Calu3 (cell line): ENCODE measurements around the gene FIBP. TPM values are rescaled to one million over a fixed set of nuclear protein-coding genes. Genes with fewer than 3 reads are reported as not detected.
A peak's percentile ranks its signal among the peaks of the same experiment; 100 is the strongest.

Experiments
- BruUV-seq: library from RNA; stranded (reverse); fragments of 400-500 nt; replicated peaks from 2 replicates; lab custom pipeline; 2021; lab: Mats Ljungman, UMichigan
- CTCF ChIA-PET: fragments of 300-600 bp; sonication (Branson Sonifier 250); formaldehyde crosslinking; loops from one replicate; lab custom pipeline; 2022; ENCODE audit warnings: antibody characterized with exemption; lab: Charles Lee
- DNase-seq: peaks from one replicate; pipeline ENCODE4 v3.0.0; 2022
- H3K27ac Mint-ChIP-seq: one replicate; pipeline ENCODE4 v1.8.0; 2022; ENCODE audit warnings: mixed read lengths; ENCODE audit not compliant: unreplicated experiment
- H3K27me3 Mint-ChIP-seq: one replicate; pipeline ENCODE4 v1.8.0; 2022; ENCODE audit warnings: mixed read lengths; ENCODE audit not compliant: unreplicated experiment
- H3K36me3 Mint-ChIP-seq: one replicate; pipeline ENCODE4 v1.8.0; 2022; ENCODE audit warnings: mild to moderate bottlenecking, moderate library complexity, mixed read lengths; ENCODE audit not compliant: insufficient read depth, unreplicated experiment
- H3K4me1 Mint-ChIP-seq: one replicate; pipeline ENCODE4 v1.8.0; 2022; ENCODE audit warnings: mild to moderate bottlenecking, low read depth, mixed read lengths; ENCODE audit not compliant: unreplicated experiment
- H3K4me3 Mint-ChIP-seq: one replicate; pipeline ENCODE4 v1.8.0; 2022; ENCODE audit warnings: mild to moderate bottlenecking, low read depth, moderate library complexity, mixed read lengths; ENCODE audit not compliant: unreplicated experiment
- H3K9me3 Mint-ChIP-seq: one replicate; pipeline ENCODE4 v1.8.0; 2022; ENCODE audit warnings: low read depth, mixed read lengths; ENCODE audit not compliant: unreplicated experiment
- CTCF ChIP-seq: fragments of 200-600 bp; IDR thresholded peaks from one replicate; pipeline ENCODE4 v1.8.0; 2022; ENCODE audit warnings: antibody characterized with exemption; ENCODE audit not compliant: unreplicated experiment
- intact Hi-C: fragments of 100-400 bp; cut with micrococcal nuclease; formaldehyde crosslinking; loops from one replicate; pipeline ENCODE4 v1.10.0; 2022; ENCODE audit not compliant: unreplicated experiment
- total RNA-seq: library from RNA; stranded (reverse); gene quantifications from 2 replicates; pipeline ENCODE4 v1.2.3, GENCODE V29; 2022

FIBP gene
- total RNA-seq, 1 experiment from 2014 or later: 75.8 TPM

GRCh38 chr11:65900125-65900898 lies 12.0 kb upstream of the FIBP start, which contains the start of gene FOSL1:
Gene FOSL1 (minus strand): TSS chr11:65900388. CDS start chr11:65900339, 49 bp downstream.
- CTCF ChIA-PET: interaction anchor here (1.0 to 1.9 kb wide), 4 partner anchors 9 to 15 kb away, joined by 3 to 5 read pairs (median 4); partner anchors contain the start of gene FIBP
- intact Hi-C loops: no loop called here
- peak; percentile 99 for DNase-seq
- Mint-ChIP-seq H3K36me3 (peaks cover 75% of the 10 kb centered on the region), H3K9me3 (no peaks in the 10 kb centered on the region), H3K4me3 (peak within 1 kb of the TSS; percentile 84), H3K27me3 (no peaks in the 10 kb centered on the region), H3K27ac (peak within 1 kb of the TSS; percentile 97), H3K4me1 (peaks cover 62% of the 10 kb centered on the region)
- no TSS peak for BruUV-seq
- no peak for TF ChIP-seq CTCF

- BruUV-seq: no TSS peak
- H3K27ac Mint-ChIP-seq: peak overlapping the region; percentile 97
- H3K36me3 Mint-ChIP-seq: peaks cover 82% of the 10 kb centered on the region
- intact Hi-C loops: no loop called here
- H3K4me1 Mint-ChIP-seq: peaks cover 64% of the 10 kb centered on the region
- CTCF ChIA-PET: interaction anchor here (1.0 to 1.3 kb wide), 3 partner anchors 8 to 16 kb away, joined by 4 to 6 read pairs (median 4); partner anchors contain the start of gene CCDC85B
- peak; percentile 87 for DNase-seq
- H3K27me3 Mint-ChIP-seq: no peaks in the 10 kb centered on the region
- no peaks in the 10 kb centered on the region for H3K9me3 Mint-ChIP-seq
- TF ChIP-seq CTCF: no peak
- H3K4me3 Mint-ChIP-seq: peak overlapping the region; percentile 84
Measured at GRCh38 chr11:65899356-65900124, 11.3 kb upstream of the FIBP start.

- no peaks in the 10 kb centered on the region for H3K27me3 Mint-ChIP-seq
- peaks cover 90% of the 10 kb centered on the region for H3K36me3 Mint-ChIP-seq
- intact Hi-C loops: no loop called here
- CTCF ChIA-PET: interaction anchor here (0.7 to 1.3 kb wide), 5 partner anchors 8 to 52 kb away, joined by 3 to 6 read pairs (median 4); partner anchors contain the start of gene CCDC85B
- peak overlapping the region; percentile 97 for H3K27ac Mint-ChIP-seq
- H3K9me3 Mint-ChIP-seq: no peaks in the 10 kb centered on the region
- H3K4me1 Mint-ChIP-seq: peaks cover 57% of the 10 kb centered on the region
- no peak for DNase-seq
- no peak for TF ChIP-seq CTCF
- TSS peak; percentile 27 for BruUV-seq
- H3K4me3 Mint-ChIP-seq: peak overlapping the region; percentile 84
Measured at GRCh38 chr11:65898656-65899355, 10.5 kb upstream of the FIBP start.

GRCh38 chr11:65897020-65897471 lies 8.8 kb upstream of the FIBP start:
- H3K36me3 Mint-ChIP-seq: peaks cover 93% of the 10 kb centered on the region
- no peaks in the 10 kb centered on the region for H3K9me3 Mint-ChIP-seq
- peak overlapping the region; percentile 97 for H3K27ac Mint-ChIP-seq
- no peaks in the 10 kb centered on the region for H3K27me3 Mint-ChIP-seq
- TF ChIP-seq CTCF: no peak
- peak overlapping the region; percentile 84 for H3K4me3 Mint-ChIP-seq
- intact Hi-C loops: no loop called here
- CTCF ChIA-PET: interaction anchor here (1.6 kb wide), 1 partner anchor 9 kb away, joined by 5 read pairs; the partner anchor contains the start of gene FIBP
- BruUV-seq: no TSS peak
- H3K4me1 Mint-ChIP-seq: peaks cover 49% of the 10 kb centered on the region
- DNase-seq: no peak
